Measurements from ENCODE around the gene TBCK.
A peak's percentile ranks its signal among the peaks of the same experiment; 100 is the strongest.
"Not testable (repeated sequence)": the region's sequence is repeated elsewhere in the genome, so short reads cannot be mapped to it uniquely, and the experiment has no call there.

The TBCK gene

DNA sequence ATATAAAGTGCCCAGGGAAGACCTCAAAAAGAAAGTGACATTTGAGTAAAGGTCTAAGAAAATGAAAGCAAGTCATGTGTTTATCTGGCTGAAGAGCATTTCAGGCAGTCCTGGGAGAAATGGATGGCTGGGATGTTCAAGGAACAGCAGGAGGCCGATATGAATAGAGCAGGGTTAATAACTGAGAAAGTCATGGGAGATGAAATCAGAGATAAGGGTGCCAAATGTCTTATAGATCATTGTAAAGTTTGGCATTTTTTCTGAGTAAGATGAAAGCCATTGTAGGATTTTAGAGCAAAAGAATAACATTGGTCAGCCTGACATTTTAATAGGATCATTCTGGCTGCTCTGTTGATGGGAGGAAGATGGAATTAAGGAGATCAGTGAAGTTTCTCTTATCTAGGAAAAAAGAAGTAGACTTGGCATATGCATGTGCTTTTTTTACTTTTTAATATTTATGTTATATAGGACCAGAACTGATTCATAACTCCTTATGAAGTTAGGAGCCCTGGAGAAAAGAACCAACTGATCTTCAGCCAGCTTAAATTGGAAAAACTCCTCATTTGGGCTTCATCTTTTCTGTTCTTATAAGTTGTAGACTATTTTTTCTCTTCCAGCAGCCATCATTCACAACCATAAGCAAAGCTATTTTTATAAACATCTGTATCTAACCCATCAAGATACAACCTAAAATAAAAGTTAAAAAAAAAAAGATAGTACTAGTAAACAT, 18.9 kb upstream of the TBCK start:
- no peak overlapping the region for H3K4me3 ChIP-seq
- no peak for TF ChIP-seq EZH2 (IDR thresholded peaks at IDR 0.05)
- TF ChIP-seq POLR2AphosphoS5 (IDR thresholded peaks at IDR 0.05; ENCODE audit: borderline replicate concordance, low read depth, low read length) = no peak
- TF ChIP-seq FOXP2 (optimal IDR thresholded peaks at IDR 0.05; ENCODE audit: control extremely low read depth, extremely low read length, insufficient read depth) = no peak
- H3K9me3 ChIP-seq (ENCODE audit: low read depth, low read length) = no peaks in the 10 kb centered on the region; the same call in none of the 2 replicates
- peaks cover 92% of the 10 kb centered on the region for H3K36me3 ChIP-seq (ENCODE audit: insufficient read depth, low read length)
- no peak for DNase-seq (ENCODE audit: low read depth, low spot score)
- no peak overlapping the region for H3K27ac ChIP-seq
- no peak overlapping the region for H3K9ac ChIP-seq (ENCODE audit: insufficient read length)

DNA sequence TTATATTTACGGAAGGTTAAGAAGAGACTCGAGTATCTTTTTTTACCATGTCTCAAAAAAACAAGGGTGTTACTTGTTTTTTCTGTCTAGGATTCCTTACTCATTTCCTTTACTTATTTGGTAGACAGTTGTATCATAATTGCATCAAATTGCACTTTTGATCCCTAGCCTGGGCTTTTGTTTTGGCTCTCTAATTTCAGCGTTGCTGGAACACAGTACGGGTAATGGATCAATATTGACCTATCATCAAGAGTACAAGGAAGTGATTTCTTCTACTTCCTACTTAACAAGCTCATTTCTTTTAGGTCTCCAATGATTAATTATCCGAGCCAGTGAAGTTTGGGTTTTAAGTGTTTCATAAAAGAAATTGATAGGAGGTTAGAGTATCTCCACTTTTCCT, 17.2 kb upstream of the TBCK start:
- TF ChIP-seq FOXP2 (optimal IDR thresholded peaks at IDR 0.05; ENCODE audit: control extremely low read depth, extremely low read length, insufficient read depth) (no peak), EZH2 (IDR thresholded peaks at IDR 0.05) (no peak), POLR2AphosphoS5 (IDR thresholded peaks at IDR 0.05; ENCODE audit: borderline replicate concordance, low read depth, low read length) (no peak)
- Histone ChIP-seq H3K27ac (no peak overlapping the region), H3K4me3 (no peak overlapping the region), H3K36me3 (ENCODE audit: insufficient read depth, low read length) (peaks cover 90% of the 10 kb centered on the region), H3K9me3 (ENCODE audit: low read depth, low read length) (no peaks in the 10 kb centered on the region; the same call in none of the 2 replicates), H3K9ac (ENCODE audit: insufficient read length) (no peak overlapping the region)
- DNase-seq (ENCODE audit: low read depth, low spot score) = no peak

DNA sequence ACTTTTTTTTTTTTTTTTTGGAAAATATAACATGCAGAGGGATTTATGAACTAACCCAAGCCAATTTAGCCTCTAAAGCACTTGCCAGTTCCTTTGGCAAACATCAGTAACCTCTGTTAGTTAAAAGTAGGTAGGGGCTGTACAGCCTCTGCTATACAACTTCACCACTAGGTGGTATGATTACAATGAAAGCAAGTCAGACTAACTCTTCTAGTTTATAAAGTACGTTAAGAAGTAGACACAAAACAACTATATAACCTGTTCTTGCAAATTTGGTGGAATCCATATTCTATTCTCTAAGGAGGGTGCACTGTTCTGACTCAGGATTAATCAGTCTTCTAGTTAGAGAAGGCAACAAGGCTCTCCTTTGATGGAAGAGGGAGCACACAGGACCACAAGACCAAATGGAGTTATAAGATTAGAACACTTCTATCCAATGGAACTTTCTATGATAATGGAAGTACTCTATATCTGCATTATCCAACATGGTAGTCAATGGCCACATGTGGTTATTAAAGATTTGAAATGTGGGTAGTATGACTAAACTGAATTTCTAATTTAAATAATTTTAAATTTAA, 13.1 kb upstream of the TBCK start:
- DNase-seq (ENCODE audit: low read depth, low spot score) = peak; percentile 45
- Histone ChIP-seq H3K27ac (no peak overlapping the region), H3K4me3 (no peak overlapping the region), H3K9ac (ENCODE audit: insufficient read length) (no peak overlapping the region), H3K36me3 (ENCODE audit: insufficient read depth, low read length) (peaks cover 79% of the 10 kb centered on the region), H3K9me3 (ENCODE audit: low read depth, low read length) (no peaks in the 10 kb centered on the region)
- TF ChIP-seq EZH2 (IDR thresholded peaks at IDR 0.05) (no peak), FOXP2 (optimal IDR thresholded peaks at IDR 0.05; ENCODE audit: control extremely low read depth, extremely low read length, insufficient read depth) (no peak), POLR2AphosphoS5 (IDR thresholded peaks at IDR 0.05; ENCODE audit: borderline replicate concordance, low read depth, low read length) (no peak)

DNA sequence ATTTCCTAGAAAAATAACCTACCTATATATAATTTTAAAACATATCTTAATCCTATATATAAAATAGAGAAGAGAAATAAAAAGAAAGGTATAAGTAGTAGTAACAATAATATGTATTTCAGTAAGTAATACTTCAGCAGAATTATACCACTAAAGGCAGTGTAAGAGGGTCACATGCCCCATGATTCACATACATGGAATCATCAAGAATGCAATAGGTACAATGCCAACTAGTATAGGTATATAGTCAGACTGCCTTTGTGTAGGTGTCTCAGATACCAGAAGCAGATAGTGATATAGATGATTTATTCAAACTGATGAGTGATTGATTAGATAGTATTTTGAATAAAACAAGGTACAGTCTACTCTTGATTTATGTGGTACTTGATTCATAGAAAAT, 9.8 kb upstream of the TBCK start:
- peaks cover 51% of the 10 kb centered on the region for H3K36me3 ChIP-seq (ENCODE audit: insufficient read depth, low read length)
- H3K4me3 ChIP-seq = no peak overlapping the region
- H3K9me3 ChIP-seq (ENCODE audit: low read depth, low read length) = no peaks in the 10 kb centered on the region
- DNase-seq (ENCODE audit: low read depth, low spot score) = no peak
- H3K9ac ChIP-seq (ENCODE audit: insufficient read length) = no peak overlapping the region
- no peak overlapping the region for H3K27ac ChIP-seq
- no peak for TF ChIP-seq FOXP2 (optimal IDR thresholded peaks at IDR 0.05; ENCODE audit: control extremely low read depth, extremely low read length, insufficient read depth)
- no peak for TF ChIP-seq POLR2AphosphoS5 (IDR thresholded peaks at IDR 0.05; ENCODE audit: borderline replicate concordance, low read depth, low read length)
- TF ChIP-seq EZH2 (IDR thresholded peaks at IDR 0.05) = no peak

DNA sequence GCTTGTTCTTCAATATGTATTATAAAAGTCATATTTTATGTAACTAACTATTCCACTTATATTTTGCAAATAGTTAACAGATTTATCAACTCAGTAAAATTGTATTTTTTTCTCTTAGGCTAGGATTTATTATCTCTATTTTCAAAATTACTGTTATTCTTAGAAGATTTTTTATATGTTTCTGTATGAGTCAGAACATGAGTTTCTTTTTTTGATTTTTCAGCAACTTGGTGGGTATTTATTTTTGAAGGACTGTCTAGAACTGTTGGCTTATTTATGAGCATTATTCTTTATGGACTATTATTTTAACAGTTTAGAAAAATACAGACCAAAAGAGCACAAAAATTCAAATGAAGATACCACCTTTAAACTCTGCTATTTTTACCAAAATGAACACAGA, 7.1 kb upstream of the TBCK start:
- no peak for DNase-seq (ENCODE audit: low read depth, low spot score)
- no peaks in the 10 kb centered on the region for H3K9me3 ChIP-seq (ENCODE audit: low read depth, low read length)
- H3K36me3 ChIP-seq (ENCODE audit: insufficient read depth, low read length) = peaks cover 36% of the 10 kb centered on the region
- H3K9ac ChIP-seq (ENCODE audit: insufficient read length) = no peak overlapping the region
- no peak overlapping the region for H3K4me3 ChIP-seq
- peak overlapping the region; percentile 3; the same call in 1 of the 2 replicates for H3K27ac ChIP-seq
- no peak for TF ChIP-seq FOXP2 (optimal IDR thresholded peaks at IDR 0.05; ENCODE audit: control extremely low read depth, extremely low read length, insufficient read depth)
- no peak for TF ChIP-seq EZH2 (IDR thresholded peaks at IDR 0.05)
- no peak for TF ChIP-seq POLR2AphosphoS5 (IDR thresholded peaks at IDR 0.05; ENCODE audit: borderline replicate concordance, low read depth, low read length)

DNA sequence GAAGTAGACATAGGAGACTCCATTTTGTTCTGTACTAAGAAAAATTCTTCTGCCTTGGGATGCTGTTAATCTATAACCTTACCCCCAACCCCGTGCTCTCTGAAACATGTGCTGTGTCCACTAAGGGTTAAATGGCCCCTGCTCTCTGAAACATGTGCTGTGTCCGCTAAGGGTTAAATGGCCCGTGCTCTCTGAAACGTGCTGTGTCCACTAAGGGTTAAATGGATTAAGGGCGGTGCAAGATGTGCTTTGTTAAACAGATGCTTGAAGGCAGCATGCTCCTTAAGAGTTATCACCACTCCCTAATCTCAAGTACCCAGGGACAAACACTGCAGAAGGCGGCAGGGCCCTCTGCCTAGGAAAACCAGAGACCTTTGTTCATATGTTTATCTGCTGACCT, 5.8 kb upstream of the TBCK start:
- peaks cover 23% of the 10 kb centered on the region for H3K36me3 ChIP-seq (ENCODE audit: insufficient read depth, low read length)
- H3K27ac ChIP-seq; DNase-seq (ENCODE audit: low read depth, low spot score); H3K4me3 ChIP-seq; H3K9me3 ChIP-seq (ENCODE audit: low read depth, low read length); H3K9ac ChIP-seq (ENCODE audit: insufficient read length): not testable (repeated sequence)

DNA sequence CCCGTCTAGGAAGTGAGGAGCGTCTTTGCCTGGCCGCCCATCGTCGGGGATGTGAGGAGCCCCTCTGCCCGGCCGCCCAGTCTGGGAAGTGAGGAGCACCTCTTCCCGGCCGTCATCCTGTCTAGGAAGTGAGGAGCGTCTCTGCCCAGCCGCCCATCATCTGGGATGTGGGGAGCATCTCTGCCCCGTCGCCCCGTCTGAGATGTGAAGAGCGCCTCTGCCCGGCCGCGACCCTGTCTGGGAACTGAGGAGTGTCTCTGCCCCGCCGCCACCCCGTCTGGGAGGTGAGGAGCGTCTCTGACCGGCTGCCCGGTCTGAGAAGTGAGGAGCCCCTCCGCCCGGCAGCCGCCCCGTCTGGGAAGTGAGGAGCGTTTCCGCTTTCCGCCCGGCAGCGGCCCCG, 5.2 kb upstream of the TBCK start:
- H3K9ac ChIP-seq (ENCODE audit: insufficient read length); H3K4me3 ChIP-seq; H3K27ac ChIP-seq; DNase-seq (ENCODE audit: low read depth, low spot score); H3K9me3 ChIP-seq (ENCODE audit: low read depth, low read length): not testable (repeated sequence)
- H3K36me3 ChIP-seq (ENCODE audit: insufficient read depth, low read length) = peaks cover 18% of the 10 kb centered on the region

DNA sequence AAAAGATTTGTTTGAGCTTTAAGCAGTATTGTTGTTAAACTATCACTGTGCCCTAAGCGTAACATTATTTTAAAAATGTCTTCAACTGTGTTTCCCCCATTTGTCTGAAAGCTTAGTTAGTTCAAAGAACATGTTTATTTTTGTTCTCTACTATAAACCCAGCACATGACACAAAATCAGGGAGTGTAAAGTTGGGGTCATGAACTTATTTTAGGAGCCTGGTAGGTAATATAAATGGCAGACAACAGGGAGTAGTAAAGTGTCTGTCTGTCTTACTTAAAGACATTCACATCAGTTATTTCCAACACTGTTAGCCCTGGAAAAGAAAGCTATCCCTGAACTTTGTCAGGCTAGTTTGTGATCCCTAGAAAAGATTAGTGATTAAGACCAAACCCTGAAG, 4.2 kb upstream of the TBCK start:
- Histone ChIP-seq H3K4me3 (no peak overlapping the region), H3K9me3 (ENCODE audit: low read depth, low read length) (no peaks in the 10 kb centered on the region), H3K27ac (no peak overlapping the region), H3K36me3 (ENCODE audit: insufficient read depth, low read length) (peaks cover 15% of the 10 kb centered on the region), H3K9ac (ENCODE audit: insufficient read length) (no peak overlapping the region)
- DNase-seq (ENCODE audit: low read depth, low spot score) = no peak
- TF ChIP-seq FOXP2 (optimal IDR thresholded peaks at IDR 0.05; ENCODE audit: control extremely low read depth, extremely low read length, insufficient read depth) = no peak
- no peak for TF ChIP-seq POLR2AphosphoS5 (IDR thresholded peaks at IDR 0.05; ENCODE audit: borderline replicate concordance, low read depth, low read length)
- TF ChIP-seq EZH2 (IDR thresholded peaks at IDR 0.05) = no peak

DNA sequence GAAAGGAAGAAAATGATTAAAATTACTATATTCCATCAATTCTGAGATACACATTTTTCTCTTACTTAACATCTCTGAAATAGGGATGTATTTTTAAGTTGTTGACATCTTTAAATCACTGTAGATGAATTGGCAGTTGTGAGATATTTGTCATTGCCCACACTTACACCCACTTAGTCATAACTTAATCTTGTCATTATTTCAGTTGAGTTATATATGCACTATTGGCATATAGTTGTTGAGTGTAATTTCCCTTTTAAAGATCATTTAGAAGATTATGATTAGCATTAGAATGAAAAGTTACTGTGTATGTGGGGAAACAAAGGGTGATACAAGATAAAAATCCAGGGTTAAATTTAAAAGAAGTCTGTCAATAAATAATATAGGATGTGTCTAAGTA, 2.5 kb upstream of the TBCK start:
- Histone ChIP-seq H3K9ac (ENCODE audit: insufficient read length) (peak overlapping the region; percentile 52), H3K36me3 (ENCODE audit: insufficient read depth, low read length) (peaks cover 7% of the 10 kb centered on the region), H3K4me3 (peak overlapping the region; percentile 96), H3K9me3 (ENCODE audit: low read depth, low read length) (no peaks in the 10 kb centered on the region), H3K27ac (no peak overlapping the region)
- DNase-seq (ENCODE audit: low read depth, low spot score) = no peak
- no peak for TF ChIP-seq FOXP2 (optimal IDR thresholded peaks at IDR 0.05; ENCODE audit: control extremely low read depth, extremely low read length, insufficient read depth)
- TF ChIP-seq POLR2AphosphoS5 (IDR thresholded peaks at IDR 0.05; ENCODE audit: borderline replicate concordance, low read depth, low read length) = no peak
- TF ChIP-seq EZH2 (IDR thresholded peaks at IDR 0.05) = no peak

All from SK-N-MC (cell line).